ENCODE results near the gene ACTR10. TPM values are rescaled to one million over a fixed set of nuclear protein-coding genes. Genes with fewer than 3 reads are reported as not detected.

ACTR10 gene
- total and polyA plus RNA-seq, 9 of the 15 experiments (the other 6 are each of a cell fraction or from before 2014, with no cell fraction given): 22.0 to 66.1 (median 34.1) TPM

DNA sequence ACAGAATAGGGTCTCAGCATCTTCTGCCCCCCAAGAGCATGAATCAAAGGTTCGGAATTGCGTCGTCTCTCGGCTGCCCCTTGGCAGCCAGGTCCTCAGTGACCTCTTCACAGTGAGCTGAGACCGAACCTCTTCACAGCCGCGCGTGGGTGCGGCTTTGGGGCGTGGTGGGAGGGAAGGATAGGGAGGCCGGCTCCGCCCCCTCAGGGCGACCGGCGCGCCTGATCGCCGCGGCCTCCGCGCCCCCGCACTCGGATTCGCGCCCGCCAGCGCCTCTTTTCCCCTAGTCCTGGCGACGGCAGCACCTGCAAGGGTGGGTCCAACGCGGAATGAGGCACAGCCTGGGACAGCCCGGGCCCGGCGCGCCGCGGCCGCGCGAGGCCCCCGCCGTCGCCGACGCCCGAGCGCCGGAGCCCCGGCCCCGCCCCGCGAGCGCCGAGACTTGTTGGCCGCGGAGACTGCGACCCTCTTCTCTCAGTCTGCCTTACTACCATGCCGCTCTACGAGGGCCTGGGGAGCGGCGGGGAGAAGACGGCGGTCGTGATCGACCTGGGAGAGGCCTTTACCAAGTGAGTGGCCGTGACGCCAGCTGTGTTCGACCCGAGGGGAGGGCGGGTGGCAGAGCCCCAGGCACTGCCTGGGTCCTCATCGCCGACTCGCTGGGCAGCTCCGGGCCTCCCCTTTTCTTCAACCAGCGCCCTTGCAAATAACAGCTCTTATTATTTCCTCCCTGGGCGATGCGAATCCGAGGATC lies at the start of gene ACTR10 (continued):
- 0 out of 2 replicates have a peak, but pooled peaks have one; percentile 17 for TF ChIP-seq CREB1 (IDR thresholded peaks at IDR 0.05)
- TF ChIP-seq CREB1 (CRISPR knock-in tag; IDR thresholded peaks at IDR 0.05): peak; percentile 62
- TF ChIP-seq SMARCC2 (IDR thresholded peaks at IDR 0.05; ENCODE audit: low read depth): no peak
- no peak for TF ChIP-seq ZNF395 (CRISPR knock-in tag; IDR thresholded peaks at IDR 0.05)
- TF ChIP-seq ZNF780A (CRISPR knock-in tag; IDR thresholded peaks at IDR 0.05): no peak
- peak; percentile 22 for TF ChIP-seq POLR2B (IDR thresholded peaks at IDR 0.05; ENCODE audit: low read depth, partially characterized antibody)

DNA sequence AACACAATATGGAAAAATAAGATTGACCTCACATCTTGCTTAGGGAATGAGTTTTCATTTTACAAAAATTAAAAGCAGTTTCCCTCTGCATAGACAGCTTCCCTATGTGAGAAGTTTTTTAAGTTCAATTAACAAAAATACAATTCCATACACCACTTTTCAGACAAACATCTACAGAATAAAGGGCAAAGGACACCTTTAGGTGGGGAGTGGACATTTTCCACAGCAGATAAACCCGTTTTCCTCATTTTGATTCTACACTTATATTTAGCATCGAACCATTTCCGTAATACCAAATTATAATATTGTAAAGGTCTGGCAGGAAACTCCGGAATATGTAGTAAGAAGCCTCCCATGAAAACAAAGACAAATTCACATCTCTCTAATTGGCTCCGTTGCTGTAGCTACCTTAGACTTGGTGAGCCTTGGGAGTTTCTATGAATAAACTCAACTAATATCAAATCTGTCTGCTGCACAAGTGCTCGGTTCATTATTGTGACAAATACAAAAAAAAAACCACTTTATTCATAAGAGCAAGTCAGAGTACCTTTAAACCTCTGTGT lies 49.6 kb upstream of the ACTR10 start:
- Histone ChIP-seq H3K9ac (ENCODE audit: insufficient read depth in 1 of 2, low read depth in 2 of 2, low read length in 2 of 2) (no peak overlapping the region), H2AFZ (ENCODE audit: low read depth, low read length) (no peak overlapping the region), H3K4me1 (replicated peaks in 1 of 2; ENCODE audit: control insufficient read depth in 2 of 2, insufficient read depth in 2 of 2, low read length in 2 of 2) (peaks cover 3 to 11% of the 10 kb centered on the region in 2 experiments; a peak in 4 of 5 replicates), H3K9me3 (replicated peaks; ENCODE audit: control insufficient read depth, insufficient read depth, low read depth, low read length) (no peaks in the 10 kb centered on the region), H3K9me1 (ENCODE audit: control insufficient read depth, insufficient read depth, low read length) (no peaks in the 10 kb centered on the region), H3K27ac (ENCODE audit: extremely low read depth, low read depth, low read length) (no peak overlapping the region), H3K36me3 (ENCODE audit: control insufficient read depth, insufficient read depth, low read length) (no peaks in the 10 kb centered on the region), H3K4me3 (no peak overlapping the region), H3K4me2 (ENCODE audit: insufficient read depth, low read length) (no peak overlapping the region), H4K20me1 (replicated peaks; ENCODE audit: control insufficient read depth, insufficient read depth, low read length) (no peaks in the 10 kb centered on the region), H3K79me2 (ENCODE audit: control insufficient read depth, insufficient read depth, low read length) (no peaks in the 10 kb centered on the region), H3K27me3 (ENCODE audit: control insufficient read depth in 2 of 2, insufficient read depth in 2 of 2, low read length in 2 of 2) (peaks cover 15 to 16% of the 10 kb centered on the region in 2 experiments; a peak in 4 of 5 replicates)
- intact Hi-C loops (cut with micrococcal nuclease) (no loop called here), in situ Hi-C loops (cut with MboI) (no loop called here)
- WGBS (ENCODE audit: insufficient coverage, low coverage, missing lambda C conversion rate): 1% methylated on average over 6 of the region's 6 CpGs
- TF ChIP-seq ZNF3 (CRISPR knock-in tag; IDR thresholded peaks at IDR 0.05): no peak
- TF ChIP-seq, protein P1, sequence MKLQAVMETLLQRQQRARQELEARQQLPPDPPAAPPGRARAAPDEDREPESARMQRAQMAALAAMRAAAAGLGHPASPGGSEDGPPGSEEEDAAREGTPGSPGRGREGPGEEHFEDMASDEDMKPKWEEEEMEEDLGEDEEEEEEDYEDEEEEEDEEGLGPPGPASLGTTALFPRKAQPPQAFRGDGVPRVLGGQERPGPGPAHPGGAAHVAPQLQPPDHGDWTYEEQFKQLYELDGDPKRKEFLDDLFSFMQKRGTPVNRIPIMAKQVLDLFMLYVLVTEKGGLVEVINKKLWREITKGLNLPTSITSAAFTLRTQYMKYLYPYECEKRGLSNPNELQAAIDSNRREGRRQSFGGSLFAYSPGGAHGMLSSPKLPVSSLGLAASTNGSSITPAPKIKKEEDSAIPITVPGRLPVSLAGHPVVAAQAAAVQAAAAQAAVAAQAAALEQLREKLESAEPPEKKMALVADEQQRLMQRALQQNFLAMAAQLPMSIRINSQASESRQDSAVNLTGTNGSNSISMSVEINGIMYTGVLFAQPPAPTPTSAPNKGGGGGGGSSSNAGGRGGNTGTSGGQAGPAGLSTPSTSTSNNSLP (IDR thresholded peaks at IDR 0.05; ENCODE audit: borderline replicate concordance, low read depth, low read length): no peak
- TF ChIP-seq CREBBP (IDR thresholded peaks at IDR 0.05; ENCODE audit: low read depth, low read length): no peak
- no peak for TF ChIP-seq ZNF589 (CRISPR knock-in tag; IDR thresholded peaks at IDR 0.05; ENCODE audit: low read depth)
- ChIA-PET POLR2A (interaction anchor here (0.8 to 1.0 kb wide), 2 partner anchors 11 to 20 kb away, joined by 3 read pairs; no protein-coding TSS in a partner anchor), CTCF (ENCODE audit: low intra/inter-chr PET ratio) (no interaction called here)
- DNase-seq (ENCODE audit: extremely low read depth in 1 of 4, low spot score in 3 of 4): no peak
- no TSS peak for BruUV-seq (replicated peaks)
- FAIRE-seq: no peak
- ATAC-seq: no peak
